HG02759 (cell line): ENCODE measurements around the gene ELF4.

ENCODE experiments used
- ATAC-seq: cut with Tn5 transposase; IDR thresholded peaks from one replicate; pipeline ENCODE4 v1.9.1; 2021; ENCODE audit warnings: mild to moderate bottlenecking, moderate library complexity; ENCODE audit not compliant: unreplicated experiment

ELF4 gene

GRCh38 chrX:130085551-130086446, 24.5 kb downstream of the ELF4 start:
- no peak for ATAC-seq

- peak; percentile 42 for ATAC-seq
Measured at GRCh38 chrX:130084631-130085237, 25.6 kb downstream of the ELF4 start.

GRCh38 chrX:130083656-130084382, 26.5 kb downstream of the ELF4 start:
- peak; percentile 29 for ATAC-seq

- ATAC-seq, result no peak
Measured at GRCh38 chrX:130083107-130083490, 27.2 kb downstream of the ELF4 start.

- peak; percentile 60 for ATAC-seq
Measured at GRCh38 chrX:130082244-130083106, 27.8 kb downstream of the ELF4 start.

- ATAC-seq, result no peak
Measured at GRCh38 chrX:130081421-130082045, 28.8 kb downstream of the ELF4 start.

GRCh38 chrX:130080791-130081367, 29.4 kb downstream of the ELF4 start:
- ATAC-seq, result no peak

GRCh38 chrX:130079824-130080406, 30.4 kb downstream of the ELF4 start:
- no peak for ATAC-seq

GRCh38 chrX:130075777-130076176, 34.5 kb downstream of the ELF4 start:
- no peak for ATAC-seq

- no peak for ATAC-seq
Measured at GRCh38 chrX:130072345-130072740, 38.0 kb downstream of the ELF4 start.

GRCh38 chrX:130071611-130072344, 38.5 kb downstream of the ELF4 start:
- no peak for ATAC-seq

- ATAC-seq, result no peak
Measured at GRCh38 chrX:130066975-130067615, 43.2 kb downstream of the ELF4 start.

GRCh38 chrX:130060122-130061069, 49.9 kb downstream of the ELF4 start:
- peak; percentile 94 for ATAC-seq

GRCh38 chrX:130058652-130059051, 51.6 kb downstream of the ELF4 start:
- no peak for ATAC-seq

GRCh38 chrX:130057209-130057608, 53.1 kb downstream of the ELF4 start:
- ATAC-seq, result no peak

- no peak for ATAC-seq
Measured at GRCh38 chrX:130055899-130056298, 54.4 kb downstream of the ELF4 start.

- ATAC-seq, result no peak
Measured at GRCh38 chrX:130055103-130055502, 55.2 kb downstream of the ELF4 start.
